Measurements from ENCODE around the gene GARS1.

DNA sequence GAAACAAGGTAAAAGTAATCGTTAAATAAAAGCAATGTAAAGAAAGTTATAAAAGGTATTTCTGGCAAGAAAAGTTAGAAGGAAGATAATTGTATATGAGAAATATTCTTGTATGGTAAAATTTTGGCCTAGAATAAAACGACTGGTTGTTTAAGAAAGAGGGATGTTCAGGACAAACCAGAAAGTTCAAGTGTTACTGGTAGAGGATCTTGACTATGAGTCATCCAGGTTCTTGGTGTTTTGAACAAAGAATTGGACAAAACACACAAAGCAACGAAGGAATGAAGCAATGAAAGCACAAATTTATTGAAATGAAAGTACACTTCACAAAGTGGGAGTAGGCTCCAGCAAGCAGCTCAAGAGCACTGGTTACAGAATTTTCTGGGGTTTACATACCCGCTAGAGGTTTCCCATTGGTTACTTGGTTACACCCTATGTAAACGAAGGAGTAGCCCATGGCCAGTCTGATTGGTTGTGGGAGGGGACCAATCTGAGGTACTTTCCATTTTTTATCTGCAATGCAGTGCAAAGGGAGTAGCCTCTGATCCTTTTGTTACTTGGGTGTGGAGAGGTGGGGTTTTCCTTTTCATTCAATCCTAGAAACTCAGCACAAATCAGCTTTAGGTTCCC lies 22.4 kb upstream of the GARS1 start:
- TF ChIP-seq, protein P1, sequence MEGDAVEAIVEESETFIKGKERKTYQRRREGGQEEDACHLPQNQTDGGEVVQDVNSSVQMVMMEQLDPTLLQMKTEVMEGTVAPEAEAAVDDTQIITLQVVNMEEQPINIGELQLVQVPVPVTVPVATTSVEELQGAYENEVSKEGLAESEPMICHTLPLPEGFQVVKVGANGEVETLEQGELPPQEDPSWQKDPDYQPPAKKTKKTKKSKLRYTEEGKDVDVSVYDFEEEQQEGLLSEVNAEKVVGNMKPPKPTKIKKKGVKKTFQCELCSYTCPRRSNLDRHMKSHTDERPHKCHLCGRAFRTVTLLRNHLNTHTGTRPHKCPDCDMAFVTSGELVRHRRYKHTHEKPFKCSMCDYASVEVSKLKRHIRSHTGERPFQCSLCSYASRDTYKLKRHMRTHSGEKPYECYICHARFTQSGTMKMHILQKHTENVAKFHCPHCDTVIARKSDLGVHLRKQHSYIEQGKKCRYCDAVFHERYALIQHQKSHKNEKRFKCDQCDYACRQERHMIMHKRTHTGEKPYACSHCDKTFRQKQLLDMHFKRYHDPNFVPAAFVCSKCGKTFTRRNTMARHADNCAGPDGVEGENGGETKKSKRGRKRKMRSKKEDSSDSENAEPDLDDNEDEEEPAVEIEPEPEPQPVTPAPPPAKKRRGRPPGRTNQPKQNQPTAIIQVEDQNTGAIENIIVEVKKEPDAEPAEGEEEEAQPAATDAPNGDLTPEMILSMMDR (IDR thresholded peaks at IDR 0.05), result no peak
- TF ChIP-seq EP300 (IDR thresholded peaks at IDR 0.05) (no peak), POLR2A (IDR thresholded peaks at IDR 0.05) (no peak)

All from ovary (tissue), 3 donors.